Neural cell (in vitro differentiated cells): ENCODE results near the gene FHIT.

Experiments used
- CTCF ChIP-seq: fragments of 450-650 bp; IDR thresholded peaks from 2 replicates; pipeline ENCODE4 v1.5.1; 2014; ENCODE audit warnings: antibody characterized with exemption, mild to moderate bottlenecking, moderate library complexity; ENCODE audit not compliant: poor library complexity, severe bottlenecking
- EP300 ChIP-seq: fragments of 450-650 bp; conservative IDR thresholded peaks from 2 replicates; pipeline ENCODE4 v1.6.1; 2014; ENCODE audit warnings: antibody characterized with exemption, mild to moderate bottlenecking, moderate library complexity; ENCODE audit not compliant: poor library complexity, severe bottlenecking
- EZH2 ChIP-seq: fragments of 200-600, 300-800 bp; shearing (Covaris generic), sonication (generic); IDR thresholded peaks from 2 replicates; pipeline ENCODE4 v1.6.1; 2014; ENCODE audit warnings: antibody characterized with exemption, low read length, borderline replicate concordance, mild to moderate bottlenecking; ENCODE audit not compliant: insufficient read depth, poor library complexity, severe bottlenecking
- POLR2AphosphoS5 ChIP-seq: IDR thresholded peaks from 2 replicates; pipeline ENCODE4 v1.6.1; 2012
- RAD21 ChIP-seq: fragments of 450-650 bp; conservative IDR thresholded peaks from 2 replicates; pipeline ENCODE4 v1.6.1; 2014; ENCODE audit warnings: antibody characterized with exemption, mild to moderate bottlenecking, moderate library complexity
- SMC3 ChIP-seq: fragments of 450-650 bp; conservative IDR thresholded peaks from 2 replicates; pipeline ENCODE4 v1.6.1; 2014; ENCODE audit warnings: antibody characterized with exemption, mild to moderate bottlenecking, moderate library complexity; ENCODE audit not compliant: poor library complexity
- TAF1 ChIP-seq: IDR thresholded peaks from 2 replicates; pipeline ENCODE4 v1.6.1; 2012; ENCODE audit warnings: low read depth
- TF ChIP-seq, protein P1 (sequence below): IDR thresholded peaks from 2 replicates; pipeline ENCODE4 v1.6.1; 2012; ENCODE audit warnings: borderline replicate concordance

DNA sequence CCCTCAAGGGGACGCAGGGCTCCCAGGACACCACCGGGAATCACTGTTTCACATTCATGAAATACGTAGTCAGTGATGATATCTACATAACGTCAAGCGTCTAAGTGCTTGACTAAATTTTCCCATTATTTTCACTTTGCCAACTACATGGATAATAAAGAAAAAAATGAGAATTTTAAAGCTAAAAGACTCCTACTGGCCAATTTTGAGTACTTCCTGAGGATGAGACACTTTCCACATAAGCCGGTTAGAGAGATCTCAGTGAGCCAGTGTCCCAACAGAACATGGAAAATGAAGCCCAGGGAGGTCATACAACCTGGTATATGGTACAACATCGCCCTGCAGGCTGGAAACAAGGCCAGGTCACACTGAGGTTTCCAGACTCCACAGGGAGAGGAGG lies 928.1 kb downstream of the FHIT start:
- TF ChIP-seq CTCF, result no peak
- no peak for TF ChIP-seq EP300
- no peak for TF ChIP-seq EZH2
- no peak for TF ChIP-seq POLR2AphosphoS5
- no peak for TF ChIP-seq SMC3
- no peak for TF ChIP-seq TAF1
- no peak for TF ChIP-seq RAD21
- TF ChIP-seq, protein P1, sequence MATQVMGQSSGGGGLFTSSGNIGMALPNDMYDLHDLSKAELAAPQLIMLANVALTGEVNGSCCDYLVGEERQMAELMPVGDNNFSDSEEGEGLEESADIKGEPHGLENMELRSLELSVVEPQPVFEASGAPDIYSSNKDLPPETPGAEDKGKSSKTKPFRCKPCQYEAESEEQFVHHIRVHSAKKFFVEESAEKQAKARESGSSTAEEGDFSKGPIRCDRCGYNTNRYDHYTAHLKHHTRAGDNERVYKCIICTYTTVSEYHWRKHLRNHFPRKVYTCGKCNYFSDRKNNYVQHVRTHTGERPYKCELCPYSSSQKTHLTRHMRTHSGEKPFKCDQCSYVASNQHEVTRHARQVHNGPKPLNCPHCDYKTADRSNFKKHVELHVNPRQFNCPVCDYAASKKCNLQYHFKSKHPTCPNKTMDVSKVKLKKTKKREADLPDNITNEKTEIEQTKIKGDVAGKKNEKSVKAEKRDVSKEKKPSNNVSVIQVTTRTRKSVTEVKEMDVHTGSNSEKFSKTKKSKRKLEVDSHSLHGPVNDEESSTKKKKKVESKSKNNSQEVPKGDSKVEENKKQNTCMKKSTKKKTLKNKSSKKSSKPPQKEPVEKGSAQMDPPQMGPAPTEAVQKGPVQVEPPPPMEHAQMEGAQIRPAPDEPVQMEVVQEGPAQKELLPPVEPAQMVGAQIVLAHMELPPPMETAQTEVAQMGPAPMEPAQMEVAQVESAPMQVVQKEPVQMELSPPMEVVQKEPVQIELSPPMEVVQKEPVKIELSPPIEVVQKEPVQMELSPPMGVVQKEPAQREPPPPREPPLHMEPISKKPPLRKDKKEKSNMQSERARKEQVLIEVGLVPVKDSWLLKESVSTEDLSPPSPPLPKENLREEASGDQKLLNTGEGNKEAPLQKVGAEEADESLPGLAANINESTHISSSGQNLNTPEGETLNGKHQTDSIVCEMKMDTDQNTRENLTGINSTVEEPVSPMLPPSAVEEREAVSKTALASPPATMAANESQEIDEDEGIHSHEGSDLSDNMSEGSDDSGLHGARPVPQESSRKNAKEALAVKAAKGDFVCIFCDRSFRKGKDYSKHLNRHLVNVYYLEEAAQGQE, result no peak
